Dedifferentiated amniotic fluid mesenchymal stem cell (primary cell): ENCODE data around the gene PNMA8B.

ENCODE experiments used
- DNase-seq: peaks from one replicate; pipeline ENCODE4 v3.0.0-alpha.2; 2016; ENCODE audit errors: extremely low spot score

The PNMA8B gene

GRCh38 chr19:46487178-46487801 is 8.4 kb downstream of the PNMA8B start:
- DNase-seq = no peak

- DNase-seq = no peak
Observed at GRCh38 chr19:46486358-46486757, 9.3 kb downstream of the PNMA8B start.

GRCh38 chr19:46484656-46485055 is 11.0 kb downstream of the PNMA8B start:
- no peak for DNase-seq

GRCh38 chr19:46482631-46483030 is 13.0 kb downstream of the PNMA8B start:
- DNase-seq = no peak

- DNase-seq = peak; percentile 49
Observed at GRCh38 chr19:46481947-46482346, 13.7 kb downstream of the PNMA8B start.

GRCh38 chr19:46481223-46481848 is 14.3 kb downstream of the PNMA8B start:
- peak; percentile 47 for DNase-seq

- peak; percentile 80 for DNase-seq
Observed at GRCh38 chr19:46480415-46480814, 15.3 kb downstream of the PNMA8B start.

GRCh38 chr19:46478356-46478986 is 17.2 kb downstream of the PNMA8B start:
- DNase-seq = no peak

- no peak for DNase-seq
Observed at GRCh38 chr19:46475986-46476385, 19.7 kb downstream of the PNMA8B start.

- no peak for DNase-seq
Observed at GRCh38 chr19:46474211-46474610, 21.5 kb downstream of the PNMA8B start.

GRCh38 chr19:46472592-46472991 is 23.1 kb downstream of the PNMA8B start:
- no peak for DNase-seq

- no peak for DNase-seq
Observed at GRCh38 chr19:46471811-46472543, 23.7 kb downstream of the PNMA8B start.

GRCh38 chr19:46471116-46471733 is 24.4 kb downstream of the PNMA8B start, which contains the start of gene PNMA8A:
PNMA8A (minus strand) TSS chr19:46471563; CDS start chr19:46471035, 528 bp downstream.
- DNase-seq = peak; percentile 31

- DNase-seq = no peak
Observed at GRCh38 chr19:46470376-46470775, 25.3 kb downstream of the PNMA8B start.

- DNase-seq = no peak
Observed at GRCh38 chr19:46469541-46470185, 26.0 kb downstream of the PNMA8B start.

GRCh38 chr19:46466536-46467196 is 29.0 kb downstream of the PNMA8B start:
- peak; percentile 76 for DNase-seq

- no peak for DNase-seq
Observed at GRCh38 chr19:46463516-46463915, 32.2 kb downstream of the PNMA8B start.

- DNase-seq = no peak
Observed at GRCh38 chr19:46461537-46461936, 34.1 kb downstream of the PNMA8B start.

GRCh38 chr19:46460981-46461380 is 34.7 kb downstream of the PNMA8B start:
- DNase-seq = no peak

GRCh38 chr19:46460055-46460454 is 35.6 kb downstream of the PNMA8B start:
- DNase-seq = no peak

GRCh38 chr19:46456930-46457329 is 38.7 kb downstream of the PNMA8B start:
- no peak for DNase-seq
